ENCODE data around the gene WDFY2. TPM values are rescaled to one million over a fixed set of nuclear protein-coding genes. Genes with fewer than 3 reads are reported as not detected.

Gene WDFY2
- total and polyA plus RNA-seq, 4 donors = 3.4 to 10.5 (median 5.8) TPM

DNA sequence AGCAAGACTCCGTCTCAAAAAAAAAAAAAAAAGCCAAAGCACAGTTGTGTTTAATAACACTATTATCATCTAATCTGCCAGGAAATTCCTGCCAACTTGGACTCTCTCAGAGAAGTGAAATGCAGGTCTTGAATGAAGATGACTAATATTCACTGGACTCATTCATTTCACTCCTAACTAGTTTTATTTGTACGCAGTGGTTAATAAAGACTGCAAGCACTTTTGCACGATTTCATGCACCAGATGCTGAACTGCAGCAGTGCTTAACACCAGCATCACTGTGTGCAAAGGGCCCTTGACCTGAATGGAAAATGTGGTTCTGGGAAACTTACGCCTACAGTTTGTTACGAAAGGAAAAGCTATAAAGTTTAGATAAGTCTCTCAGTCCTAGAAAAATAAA is 156.4 kb downstream of the WDFY2 start:
- no peaks in the 10 kb centered on the region for H3K9me3 ChIP-seq (ENCODE audit: control insufficient read depth in 4 of 4, low read length in 3 of 4)
- TF ChIP-seq, protein P1, sequence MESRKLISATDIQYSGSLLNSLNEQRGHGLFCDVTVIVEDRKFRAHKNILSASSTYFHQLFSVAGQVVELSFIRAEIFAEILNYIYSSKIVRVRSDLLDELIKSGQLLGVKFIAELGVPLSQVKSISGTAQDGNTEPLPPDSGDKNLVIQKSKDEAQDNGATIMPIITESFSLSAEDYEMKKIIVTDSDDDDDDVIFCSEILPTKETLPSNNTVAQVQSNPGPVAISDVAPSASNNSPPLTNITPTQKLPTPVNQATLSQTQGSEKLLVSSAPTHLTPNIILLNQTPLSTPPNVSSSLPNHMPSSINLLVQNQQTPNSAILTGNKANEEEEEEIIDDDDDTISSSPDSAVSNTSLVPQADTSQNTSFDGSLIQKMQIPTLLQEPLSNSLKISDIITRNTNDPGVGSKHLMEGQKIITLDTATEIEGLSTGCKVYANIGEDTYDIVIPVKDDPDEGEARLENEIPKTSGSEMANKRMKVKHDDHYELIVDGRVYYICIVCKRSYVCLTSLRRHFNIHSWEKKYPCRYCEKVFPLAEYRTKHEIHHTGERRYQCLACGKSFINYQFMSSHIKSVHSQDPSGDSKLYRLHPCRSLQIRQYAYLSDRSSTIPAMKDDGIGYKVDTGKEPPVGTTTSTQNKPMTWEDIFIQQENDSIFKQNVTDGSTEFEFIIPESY (IDR thresholded peaks at IDR 0.05) = no peak
- TF ChIP-seq, protein P2, sequence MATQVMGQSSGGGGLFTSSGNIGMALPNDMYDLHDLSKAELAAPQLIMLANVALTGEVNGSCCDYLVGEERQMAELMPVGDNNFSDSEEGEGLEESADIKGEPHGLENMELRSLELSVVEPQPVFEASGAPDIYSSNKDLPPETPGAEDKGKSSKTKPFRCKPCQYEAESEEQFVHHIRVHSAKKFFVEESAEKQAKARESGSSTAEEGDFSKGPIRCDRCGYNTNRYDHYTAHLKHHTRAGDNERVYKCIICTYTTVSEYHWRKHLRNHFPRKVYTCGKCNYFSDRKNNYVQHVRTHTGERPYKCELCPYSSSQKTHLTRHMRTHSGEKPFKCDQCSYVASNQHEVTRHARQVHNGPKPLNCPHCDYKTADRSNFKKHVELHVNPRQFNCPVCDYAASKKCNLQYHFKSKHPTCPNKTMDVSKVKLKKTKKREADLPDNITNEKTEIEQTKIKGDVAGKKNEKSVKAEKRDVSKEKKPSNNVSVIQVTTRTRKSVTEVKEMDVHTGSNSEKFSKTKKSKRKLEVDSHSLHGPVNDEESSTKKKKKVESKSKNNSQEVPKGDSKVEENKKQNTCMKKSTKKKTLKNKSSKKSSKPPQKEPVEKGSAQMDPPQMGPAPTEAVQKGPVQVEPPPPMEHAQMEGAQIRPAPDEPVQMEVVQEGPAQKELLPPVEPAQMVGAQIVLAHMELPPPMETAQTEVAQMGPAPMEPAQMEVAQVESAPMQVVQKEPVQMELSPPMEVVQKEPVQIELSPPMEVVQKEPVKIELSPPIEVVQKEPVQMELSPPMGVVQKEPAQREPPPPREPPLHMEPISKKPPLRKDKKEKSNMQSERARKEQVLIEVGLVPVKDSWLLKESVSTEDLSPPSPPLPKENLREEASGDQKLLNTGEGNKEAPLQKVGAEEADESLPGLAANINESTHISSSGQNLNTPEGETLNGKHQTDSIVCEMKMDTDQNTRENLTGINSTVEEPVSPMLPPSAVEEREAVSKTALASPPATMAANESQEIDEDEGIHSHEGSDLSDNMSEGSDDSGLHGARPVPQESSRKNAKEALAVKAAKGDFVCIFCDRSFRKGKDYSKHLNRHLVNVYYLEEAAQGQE (IDR thresholded peaks at IDR 0.05) = no peak
- TF ChIP-seq, protein P3, sequence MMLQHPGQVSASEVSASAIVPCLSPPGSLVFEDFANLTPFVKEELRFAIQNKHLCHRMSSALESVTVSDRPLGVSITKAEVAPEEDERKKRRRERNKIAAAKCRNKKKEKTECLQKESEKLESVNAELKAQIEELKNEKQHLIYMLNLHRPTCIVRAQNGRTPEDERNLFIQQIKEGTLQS (IDR thresholded peaks at IDR 0.05) = no peak
- TF ChIP-seq JUND (IDR thresholded peaks at IDR 0.05) (no peak), NR2F2 (IDR thresholded peaks at IDR 0.05) (no peak), RAD21 (IDR thresholded peaks at IDR 0.05) (no peak)
- TF ChIP-seq, protein P4, sequence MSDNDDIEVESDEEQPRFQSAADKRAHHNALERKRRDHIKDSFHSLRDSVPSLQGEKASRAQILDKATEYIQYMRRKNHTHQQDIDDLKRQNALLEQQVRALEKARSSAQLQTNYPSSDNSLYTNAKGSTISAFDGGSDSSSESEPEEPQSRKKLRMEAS (IDR thresholded peaks at IDR 0.05) = no peak
- no peak overlapping the region for H3K4me3 ChIP-seq (ENCODE audit: low read depth in 1 of 3, low read length in 3 of 3)
- 77% methylated on average over 5 of the region's 5 CpGs for WGBS
- H3K36me3 ChIP-seq (ENCODE audit: control insufficient read depth in 4 of 4, insufficient read depth in 3 of 4, low read depth in 1 of 4, low read length in 3 of 4) = peaks cover 0 to 2% (median 0%) of the 10 kb centered on the region in 4 donors
- DNase-seq (ENCODE audit: low spot score) = no peak
- H3K27me3 ChIP-seq (ENCODE audit: control insufficient read depth in 4 of 4, insufficient read depth in 4 of 4, low read length in 3 of 4) = no peaks in the 10 kb centered on the region
- no peak overlapping the region for H3K9ac ChIP-seq (ENCODE audit: low read depth in 1 of 2, low read length in 2 of 2)
- H3K4me1 ChIP-seq (ENCODE audit: control insufficient read depth in 4 of 4, insufficient read depth in 4 of 4, low read length in 3 of 4) = peaks cover 3 to 9% (median 8%) of the 10 kb centered on the region in 4 donors
- no peak overlapping the region for H3K27ac ChIP-seq (ENCODE audit: low read depth in 1 of 2, low read length in 2 of 2)

DNA sequence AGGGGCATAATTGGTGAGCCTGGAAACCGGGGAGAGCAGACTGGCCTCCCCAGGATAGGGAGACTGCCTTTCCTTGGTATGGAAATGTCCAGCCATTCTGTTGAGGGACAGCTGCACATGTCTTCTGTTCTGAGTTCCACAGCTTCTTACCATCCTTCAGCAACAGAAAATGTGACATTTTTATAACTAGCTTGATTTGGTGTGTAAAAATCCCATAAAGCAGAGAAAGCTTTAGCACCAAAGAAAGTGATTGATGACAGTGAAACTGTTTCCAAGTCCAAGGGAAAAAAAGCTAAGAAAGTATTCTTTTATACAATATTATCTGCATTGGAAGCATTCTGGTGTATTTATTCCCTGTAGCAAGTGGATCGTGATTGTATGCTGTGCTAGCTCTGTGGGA is 157.8 kb downstream of the WDFY2 start:
- Histone ChIP-seq H3K27me3 (ENCODE audit: control insufficient read depth in 4 of 4, insufficient read depth in 4 of 4, low read length in 3 of 4) (no peaks in the 10 kb centered on the region), H3K9ac (ENCODE audit: low read depth in 1 of 2, low read length in 2 of 2) (no peak overlapping the region), H3K4me1 (ENCODE audit: control insufficient read depth in 4 of 4, insufficient read depth in 4 of 4, low read length in 3 of 4) (peaks cover 3 to 9% (median 8%) of the 10 kb centered on the region in 4 donors), H3K27ac (ENCODE audit: low read depth in 1 of 2, low read length in 2 of 2) (no peak overlapping the region), H3K4me3 (ENCODE audit: low read depth in 1 of 3, low read length in 3 of 3) (no peak overlapping the region), H3K9me3 (ENCODE audit: control insufficient read depth in 4 of 4, low read length in 3 of 4) (no peaks in the 10 kb centered on the region), H3K36me3 (ENCODE audit: control insufficient read depth in 4 of 4, insufficient read depth in 3 of 4, low read depth in 1 of 4, low read length in 3 of 4) (peaks cover 0 to 2% (median 0%) of the 10 kb centered on the region in 4 donors)
- no peak for DNase-seq (ENCODE audit: low spot score)
- 97% methylated on average over 2 of the region's 2 CpGs for WGBS
- no peak for TF ChIP-seq TAF1 (conservative IDR thresholded peaks at IDR 0.05)
- TF ChIP-seq, protein P5, sequence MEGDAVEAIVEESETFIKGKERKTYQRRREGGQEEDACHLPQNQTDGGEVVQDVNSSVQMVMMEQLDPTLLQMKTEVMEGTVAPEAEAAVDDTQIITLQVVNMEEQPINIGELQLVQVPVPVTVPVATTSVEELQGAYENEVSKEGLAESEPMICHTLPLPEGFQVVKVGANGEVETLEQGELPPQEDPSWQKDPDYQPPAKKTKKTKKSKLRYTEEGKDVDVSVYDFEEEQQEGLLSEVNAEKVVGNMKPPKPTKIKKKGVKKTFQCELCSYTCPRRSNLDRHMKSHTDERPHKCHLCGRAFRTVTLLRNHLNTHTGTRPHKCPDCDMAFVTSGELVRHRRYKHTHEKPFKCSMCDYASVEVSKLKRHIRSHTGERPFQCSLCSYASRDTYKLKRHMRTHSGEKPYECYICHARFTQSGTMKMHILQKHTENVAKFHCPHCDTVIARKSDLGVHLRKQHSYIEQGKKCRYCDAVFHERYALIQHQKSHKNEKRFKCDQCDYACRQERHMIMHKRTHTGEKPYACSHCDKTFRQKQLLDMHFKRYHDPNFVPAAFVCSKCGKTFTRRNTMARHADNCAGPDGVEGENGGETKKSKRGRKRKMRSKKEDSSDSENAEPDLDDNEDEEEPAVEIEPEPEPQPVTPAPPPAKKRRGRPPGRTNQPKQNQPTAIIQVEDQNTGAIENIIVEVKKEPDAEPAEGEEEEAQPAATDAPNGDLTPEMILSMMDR (IDR thresholded peaks at IDR 0.05; ENCODE audit: low read depth, low read length, missing input control) = no peak
- TF ChIP-seq, protein P2 (IDR thresholded peaks at IDR 0.05) = no peak
- TF ChIP-seq, protein P4 (IDR thresholded peaks at IDR 0.05) = no peak
- no peak for TF ChIP-seq HNF4A (conservative IDR thresholded peaks at IDR 0.05)
- TF ChIP-seq HNF4G (IDR thresholded peaks at IDR 0.05) = no peak
- no peak for TF ChIP-seq RAD21 (IDR thresholded peaks at IDR 0.05)
- TF ChIP-seq YY1 (IDR thresholded peaks at IDR 0.05) = no peak
- no peak for TF ChIP-seq GABPA (IDR thresholded peaks at IDR 0.05 in 1 of 2, conservative IDR thresholded peaks at IDR 0.05 in 1 of 2)
- TF ChIP-seq SP1 (IDR thresholded peaks at IDR 0.05) = no peak
- TF ChIP-seq FOXA1 (IDR thresholded peaks at IDR 0.05) = no peak
- no peak for TF ChIP-seq JUND (IDR thresholded peaks at IDR 0.05)
- TF ChIP-seq, protein P1 (IDR thresholded peaks at IDR 0.05) = no peak
- TF ChIP-seq NR2F2 (IDR thresholded peaks at IDR 0.05) = no peak
- TF ChIP-seq EGR1 (IDR thresholded peaks at IDR 0.05; ENCODE audit: low read depth in 2 of 2) = no peak
- TF ChIP-seq, protein P3 (IDR thresholded peaks at IDR 0.05) = no peak
- TF ChIP-seq FOXA2 (IDR thresholded peaks at IDR 0.05) = no peak
